HG02981 (cell line): ENCODE measurements around the gene PRSS22.

Experiments
- ATAC-seq: cut with Tn5 transposase; IDR thresholded peaks from one replicate; pipeline ENCODE4 v1.9.1; 2021; ENCODE audit warnings: mild to moderate bottlenecking, moderate library complexity; ENCODE audit not compliant: unreplicated experiment

PRSS22 gene

DNA sequence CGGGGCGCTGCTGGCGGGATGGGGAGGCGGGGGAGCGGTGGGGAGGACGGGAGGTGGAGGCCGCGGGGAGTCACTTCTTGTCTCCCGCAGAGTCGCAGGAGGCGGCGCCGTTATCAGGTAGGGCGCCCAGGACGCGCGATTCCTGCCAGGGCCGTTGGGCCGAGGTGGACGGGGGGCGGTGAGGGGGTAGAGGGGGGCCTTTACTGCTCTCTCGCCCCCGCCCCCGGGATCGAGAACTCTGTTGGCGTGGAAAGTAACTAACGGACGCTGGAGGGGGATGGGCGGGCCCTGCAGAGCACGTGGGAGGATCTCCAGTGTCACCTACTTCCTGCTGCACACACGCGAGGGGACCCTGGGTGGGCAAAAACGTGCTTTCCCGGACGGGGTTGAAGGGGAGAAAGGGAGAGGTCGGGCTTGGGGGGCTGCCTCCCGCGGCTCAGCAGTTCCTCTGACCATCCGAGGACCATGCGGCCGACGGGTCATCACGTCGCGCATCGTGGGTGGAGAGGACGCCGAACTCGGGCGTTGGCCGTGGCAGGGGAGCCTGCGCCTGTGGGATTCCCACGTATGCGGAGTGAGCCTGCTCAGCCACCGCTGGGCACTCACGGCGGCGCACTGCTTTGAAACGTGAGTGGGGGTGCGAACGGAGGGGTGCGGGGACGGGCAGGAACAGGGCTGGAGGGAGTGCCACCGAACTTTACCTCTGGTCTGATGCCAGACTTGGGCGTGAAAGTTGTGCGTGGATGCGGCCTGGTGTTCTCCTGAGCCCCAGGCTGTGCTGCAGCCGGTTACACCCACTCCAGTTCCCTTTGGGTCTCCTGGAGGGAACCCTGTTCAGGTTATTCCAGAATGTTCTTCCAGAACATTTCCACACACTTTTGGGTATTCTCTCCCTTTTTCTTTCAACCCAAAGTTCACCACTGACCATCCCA lies 40.4 kb downstream of the PRSS22 start:
- no peak for ATAC-seq

DNA sequence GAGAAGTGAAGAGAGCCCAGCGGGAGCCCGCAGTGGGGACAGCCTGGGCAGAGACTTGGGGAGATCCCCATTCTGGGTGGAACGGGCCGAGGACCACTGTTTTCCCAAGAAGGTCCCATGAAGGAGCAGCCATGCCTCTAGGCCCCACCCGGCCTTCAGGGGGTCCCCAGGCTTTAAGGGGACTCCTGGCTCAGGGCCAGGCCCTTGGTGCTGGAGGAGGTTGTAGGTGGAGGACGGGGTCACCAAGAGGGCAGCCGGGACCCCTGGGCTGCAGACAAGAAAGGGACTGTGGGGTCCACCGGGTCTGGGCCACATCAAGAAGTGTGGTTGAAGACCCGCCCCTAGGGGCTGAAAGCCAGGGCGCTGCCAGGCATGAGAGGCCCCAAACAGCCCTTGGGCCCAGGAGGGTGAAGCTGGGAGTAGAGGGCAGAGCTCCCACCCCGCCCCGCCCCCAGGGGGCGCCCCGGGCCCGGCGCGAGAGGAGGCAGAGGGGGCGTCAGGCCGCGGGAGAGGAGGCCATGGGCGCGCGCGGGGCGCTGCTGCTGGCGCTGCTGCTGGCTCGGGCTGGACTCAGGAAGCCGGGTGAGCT lies 41.1 kb downstream of the PRSS22 start, which contains the start of gene PRSS21:
TSS of gene PRSS21 (plus strand) at position 487 of the 589 bp plus-strand sequence. CDS start at position 519, 32 bp downstream.
- no peak for ATAC-seq

GRCh38 chr16:2815299-2815771 lies 42.6 kb downstream of the PRSS22 start:
- ATAC-seq = no peak

DNA sequence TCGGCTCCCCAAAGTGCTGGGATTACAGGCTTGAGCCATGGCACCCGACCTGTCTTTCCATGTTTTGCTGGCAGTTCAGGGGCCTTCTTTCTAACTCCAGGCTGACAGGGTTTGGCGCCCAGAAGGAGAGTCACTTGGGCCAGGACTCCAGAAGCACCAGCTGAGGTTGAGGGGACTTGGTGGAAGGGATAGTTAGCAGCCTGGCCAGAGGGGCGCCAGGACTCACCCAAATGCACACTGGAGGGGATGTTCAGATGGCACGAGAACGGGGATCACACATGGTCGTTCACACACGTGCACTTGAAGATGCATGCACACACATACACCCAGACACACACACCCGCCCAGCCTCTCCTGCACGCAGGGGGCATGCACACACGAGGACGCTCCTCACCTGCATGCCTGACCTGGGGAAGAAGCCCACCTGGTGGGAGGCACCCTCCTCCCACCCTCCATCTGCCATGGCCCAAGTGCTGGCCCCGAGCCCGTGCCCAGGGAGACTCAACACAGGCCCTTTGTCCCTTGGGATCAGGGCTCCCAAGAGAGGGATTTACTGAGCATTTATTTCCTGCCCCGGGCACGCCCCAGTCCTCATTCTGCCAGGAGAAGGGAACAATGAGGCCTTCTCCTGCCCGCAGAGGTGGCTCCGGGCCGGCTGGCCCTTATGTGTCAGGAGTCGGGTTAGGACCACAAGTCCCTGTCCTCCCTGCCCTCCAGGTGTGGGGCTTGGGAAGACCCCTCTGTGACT lies 43.2 kb downstream of the PRSS22 start:
- no peak for ATAC-seq

GRCh38 chr16:2813771-2814221 lies 44.2 kb downstream of the PRSS22 start:
- no peak for ATAC-seq

- no peak for ATAC-seq
Observed at GRCh38 chr16:2811703-2812471, 46.1 kb downstream of the PRSS22 start.

GRCh38 chr16:2810651-2811050 lies 47.3 kb downstream of the PRSS22 start:
- no peak for ATAC-seq

DNA sequence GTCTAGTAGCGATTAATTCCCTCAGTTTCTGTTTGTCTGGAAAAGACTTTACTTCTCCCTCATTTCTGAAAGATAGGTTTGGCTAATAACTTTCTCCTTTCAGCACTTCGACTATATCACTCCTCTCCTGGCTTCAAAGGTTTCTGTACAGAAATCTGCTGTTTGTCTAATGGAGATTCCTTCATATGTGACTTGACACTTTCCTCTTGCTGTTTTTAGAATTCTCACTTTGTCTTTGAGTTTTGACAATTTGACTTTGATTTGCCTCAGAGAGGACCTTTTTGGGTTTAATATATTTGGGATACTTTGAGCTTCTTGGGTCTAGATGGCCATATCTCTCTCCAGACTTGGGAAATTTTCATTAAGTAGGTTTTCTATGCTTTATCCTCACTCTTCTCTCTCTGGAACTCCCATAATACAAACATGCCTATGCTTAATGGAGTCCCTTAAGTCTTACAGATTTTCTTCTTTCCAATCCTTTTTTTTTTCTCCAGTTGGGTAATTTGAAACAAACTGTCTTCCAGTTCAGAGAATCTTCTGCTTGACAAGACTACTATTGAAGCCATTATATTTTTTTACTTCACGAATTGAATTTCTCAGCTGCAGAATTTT lies 48.7 kb downstream of the PRSS22 start:
- ATAC-seq = no peak

DNA sequence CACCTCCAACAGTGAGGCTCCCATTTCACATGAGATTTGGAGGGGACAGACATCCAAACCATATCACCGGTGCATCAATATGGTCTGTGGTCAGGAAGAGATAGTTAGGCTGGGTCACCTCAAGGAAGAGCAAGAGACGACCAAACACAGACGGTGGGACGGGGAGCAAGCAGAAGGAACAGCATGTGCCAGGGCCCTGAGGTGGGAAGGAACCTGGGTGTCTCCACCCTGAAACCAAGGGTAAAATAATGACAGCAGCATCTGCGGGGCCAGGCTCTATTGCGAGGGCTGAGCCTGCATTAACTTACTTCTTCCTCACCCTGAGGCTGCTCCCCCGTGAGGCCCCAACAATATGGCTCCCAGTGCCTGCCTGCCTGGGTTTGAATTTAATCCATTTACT lies 49.8 kb downstream of the PRSS22 start:
- no peak for ATAC-seq

DNA sequence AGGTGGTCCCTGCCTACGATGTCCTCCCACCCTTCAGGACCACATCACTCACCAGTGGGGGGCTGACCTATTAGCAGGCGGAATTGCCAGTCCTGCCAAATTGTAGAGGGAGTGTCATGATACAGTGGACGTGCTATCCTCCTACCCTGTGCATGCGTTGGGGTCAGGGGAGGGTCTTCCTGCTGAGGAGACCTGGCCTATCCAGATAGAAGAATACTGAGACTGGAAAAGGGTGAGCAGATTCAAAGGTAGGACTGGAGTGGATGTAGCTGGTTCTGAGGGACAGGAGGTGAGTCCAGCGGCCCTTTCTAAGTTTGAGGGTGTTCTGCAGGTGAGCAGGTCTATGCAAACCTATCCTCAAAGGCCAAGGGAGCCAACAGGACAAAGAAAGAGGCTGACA lies 51.7 kb downstream of the PRSS22 start:
- ATAC-seq = no peak

DNA sequence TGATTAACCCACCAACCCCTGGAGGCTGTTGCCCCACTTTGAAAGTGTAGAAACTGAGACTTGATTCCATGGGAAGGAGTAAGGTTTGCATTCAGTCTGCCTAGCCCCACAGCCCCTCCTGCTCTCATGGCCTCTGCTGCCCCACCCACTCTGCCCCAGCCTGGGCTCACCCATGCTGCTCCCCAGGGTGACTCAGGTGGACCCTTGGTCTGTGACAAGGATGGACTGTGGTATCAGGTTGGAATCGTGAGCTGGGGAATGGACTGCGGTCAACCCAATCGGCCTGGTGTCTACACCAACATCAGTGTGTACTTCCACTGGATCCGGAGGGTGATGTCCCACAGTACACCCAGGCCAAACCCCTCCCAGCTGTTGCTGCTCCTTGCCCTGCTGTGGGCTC lies 53.2 kb downstream of the PRSS22 start:
- no peak for ATAC-seq

- ATAC-seq = no peak
Observed at GRCh38 chr16:2803545-2804195, 54.3 kb downstream of the PRSS22 start.
